HepG2 (cell line): ENCODE results near the gene MYO18A. TPM values are rescaled to one million over a fixed set of nuclear protein-coding genes. Genes with fewer than 3 reads are reported as not detected.

ENCODE experiments used
- ARNT ChIP-seq: fragments of 450-650 bp; IDR thresholded peaks from 2 replicates; pipeline ENCODE4 v1.6.1; 2017
- ATF2 ChIP-seq: sonication (generic); formaldehyde crosslinking; IDR thresholded peaks from 2 replicates; pipeline ENCODE4 v1.4.0; 2020; ENCODE audit warnings: missing genetic modification reagents
- ATF3 ChIP-seq: sonication (generic); formaldehyde crosslinking; IDR thresholded peaks from 2 replicates; pipeline ENCODE4 v1.4.0; 2020; ENCODE audit warnings: missing genetic modification reagents
- CEBPZ ChIP-seq: IDR thresholded peaks from 2 replicates; pipeline ENCODE4 v1.6.1; 2012; ENCODE audit warnings: low read length, improper control_type of control experiment
- FOXA1 ChIP-seq, 2 experiments: fragments of 450-650 bp in 1 of 2; sonication (generic) in 1 of 2; formaldehyde crosslinking in 1 of 2; IDR thresholded peaks; 2 replicates each; pipeline versions ENCODE4 v1.4.0 to v1.6.1; 2016 to 2020; ENCODE audit warnings: missing genetic modification reagents in 1 of 2
- GATAD2A ChIP-seq: IDR thresholded peaks from 2 replicates; pipeline ENCODE4 v1.6.1; 2016
- GTF3A ChIP-seq: sonication (generic); formaldehyde crosslinking; conservative IDR thresholded peaks from 2 replicates; pipeline ENCODE4 v1.4.0; 2020; ENCODE audit warnings: mild to moderate bottlenecking, missing genetic modification reagents
- HOXD1 ChIP-seq: sonication (generic); formaldehyde crosslinking; IDR thresholded peaks from 2 replicates; pipeline ENCODE4 v1.5.0; 2020; ENCODE audit warnings: missing genetic modification reagents
- JUND ChIP-seq: sonication (generic); formaldehyde crosslinking; IDR thresholded peaks from 2 replicates; pipeline ENCODE4 v1.8.0; 2022; ENCODE audit warnings: mild to moderate bottlenecking, missing genetic modification reagents
- MTA1 ChIP-seq: sonication (generic); formaldehyde crosslinking; IDR thresholded peaks from 2 replicates; pipeline ENCODE4 v1.4.0; 2020; ENCODE audit warnings: missing genetic modification reagents, mild to moderate bottlenecking, borderline replicate concordance
- PATZ1 ChIP-seq: sonication (generic); formaldehyde crosslinking; IDR thresholded peaks from 2 replicates; pipeline ENCODE4 v1.4.0; 2020; ENCODE audit warnings: missing genetic modification reagents
- RCOR2 ChIP-seq: IDR thresholded peaks from 2 replicates; pipeline ENCODE4 v1.6.1; 2016; ENCODE audit warnings: missing biosample characterization, missing genetic modification reagents
- RXRB ChIP-seq: IDR thresholded peaks from 2 replicates; pipeline ENCODE4 v1.6.1; 2016; ENCODE audit warnings: borderline replicate concordance, missing genetic modification reagents, missing compliant biosample characterization
- SRSF1 ChIP-seq: fragments of 200-400 bp; formaldehyde crosslinking; optimal IDR thresholded peaks from 2 replicates; pipeline ENCODE3; 2017; ENCODE audit warnings: mild to moderate bottlenecking, low read depth, low read length, moderate library complexity
- THRA ChIP-seq: sonication (generic); formaldehyde crosslinking; IDR thresholded peaks from 2 replicates; pipeline ENCODE4 v1.4.0; 2020; ENCODE audit warnings: missing genetic modification reagents, borderline replicate concordance
- ZFP90 ChIP-seq: sonication (generic); formaldehyde crosslinking; IDR thresholded peaks from 2 replicates; pipeline ENCODE4 v1.8.0; 2022; ENCODE audit warnings: missing genetic modification reagents, mild to moderate bottlenecking, inconsistent platforms, borderline replicate concordance
- ZNF317 ChIP-seq: sonication (generic); formaldehyde crosslinking; IDR thresholded peaks from 2 replicates; pipeline ENCODE4 v1.5.0; 2020; ENCODE audit warnings: mild to moderate bottlenecking, missing genetic modification reagents
- ZNF329 ChIP-seq: sonication (generic); formaldehyde crosslinking; IDR thresholded peaks from 2 replicates; pipeline ENCODE4 v1.9.0; 2021; ENCODE audit warnings: low read depth, mild to moderate bottlenecking, missing genetic modification reagents
- ZNF883 ChIP-seq: sonication (generic); formaldehyde crosslinking; IDR thresholded peaks from 2 replicates; pipeline ENCODE4 v1.5.1; 2020; ENCODE audit warnings: mild to moderate bottlenecking, missing genetic modification reagents; ENCODE audit errors: not compliant biosample characterization
- polyA plus RNA-seq, 8 experiments: library from polyadenylated mRNA; depleted of rRNA in 3 of 8; stranded (reverse) in 7 of 8; unstranded in 1 of 8; fragments of >200 nt; fragmentation: Illumina TruSeq in 4 of 8; extraction: Trizol in 4 of 8; gene quantifications; 2 replicates each; pipeline versions ENCODE4 v1.2.1 to v1.2.3, GENCODE V29; 2011 to 2016; ENCODE audit warnings: low read depth in 4 of 8, missing spikeins in 1 of 8, mixed read lengths in 1 of 8; ENCODE audit not compliant: insufficient read depth in 1 of 8
- total RNA-seq, 5 experiments: library from RNA; depleted of rRNA; stranded (reverse); fragments of >200 nt; fragmentation: Illumina TruSeq; extraction: Trizol; gene quantifications; 2 replicates each; pipeline ENCODE4 v1.2.3, GENCODE V29; 2016; ENCODE audit warnings: low read depth in 1 of 5
- TF ChIP-seq, protein P1 (sequence below): sonication (generic); formaldehyde crosslinking; IDR thresholded peaks from 2 replicates; pipeline ENCODE4 v1.8.1; 2023; ENCODE audit warnings: missing genetic modification reagents, inconsistent platforms, borderline replicate concordance

MYO18A gene
- total and polyA plus RNA-seq, 2 of the 13 experiments (the other 11 are each of a cell fraction or from before 2014, with no cell fraction given): 16.8 to 24.8 TPM

DNA sequence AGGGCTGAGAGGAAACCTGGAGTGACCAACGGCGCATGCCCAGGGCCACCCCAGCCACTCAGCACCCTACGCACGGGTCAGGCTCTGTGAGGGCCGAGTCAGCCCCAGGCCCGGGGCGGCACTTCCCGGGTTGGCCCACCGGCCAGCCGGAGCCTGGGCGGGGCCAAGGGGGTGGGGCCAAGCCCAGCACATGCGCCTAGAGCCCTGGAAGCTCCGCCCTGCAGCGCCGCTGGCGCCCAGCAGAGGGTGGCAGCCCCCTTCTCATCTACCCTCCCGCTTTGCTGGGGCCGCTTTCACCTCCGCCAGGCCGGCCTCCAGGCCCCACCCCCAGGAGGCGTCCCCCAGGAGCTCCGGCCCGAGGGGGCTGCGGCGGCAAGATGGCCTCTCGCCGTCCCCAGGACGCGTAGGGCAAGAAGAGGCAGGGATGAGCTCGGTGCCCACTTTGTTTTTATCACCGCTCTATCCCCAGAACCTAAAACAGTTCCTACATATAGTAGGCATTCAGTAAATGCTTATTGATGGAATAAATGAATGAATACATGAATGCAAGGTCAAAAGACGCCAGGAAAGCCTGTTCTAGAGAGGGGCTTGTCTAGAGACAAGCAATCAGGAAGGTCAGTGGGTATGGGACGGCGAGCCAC is 31.3 kb downstream of the MYO18A start (continued):
- TF ChIP-seq, protein P1, sequence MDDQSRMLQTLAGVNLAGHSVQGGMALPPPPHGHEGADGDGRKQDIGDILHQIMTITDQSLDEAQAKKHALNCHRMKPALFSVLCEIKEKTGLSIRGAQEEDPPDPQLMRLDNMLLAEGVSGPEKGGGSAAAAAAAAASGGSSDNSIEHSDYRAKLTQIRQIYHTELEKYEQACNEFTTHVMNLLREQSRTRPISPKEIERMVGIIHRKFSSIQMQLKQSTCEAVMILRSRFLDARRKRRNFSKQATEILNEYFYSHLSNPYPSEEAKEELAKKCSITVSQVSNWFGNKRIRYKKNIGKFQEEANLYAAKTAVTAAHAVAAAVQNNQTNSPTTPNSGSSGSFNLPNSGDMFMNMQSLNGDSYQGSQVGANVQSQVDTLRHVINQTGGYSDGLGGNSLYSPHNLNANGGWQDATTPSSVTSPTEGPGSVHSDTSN (CRISPR knock-in tag): no peak
- TF ChIP-seq RCOR2 (CRISPR knock-in tag) (peak; percentile 53; the same call in 1 of the 2 replicates), GTF3A (CRISPR knock-in tag) (no peak), THRA (CRISPR knock-in tag) (peak; percentile 87), ZNF883 (CRISPR knock-in tag) (peak; percentile 35), ARNT (no peak), HOXD1 (CRISPR knock-in tag) (peak; percentile 62; the same call in 1 of the 2 replicates), RXRB (CRISPR knock-in tag) (peak; percentile 72; the same call in 1 of the 2 replicates), CEBPZ (no peak), ZNF317 (CRISPR knock-in tag) (peak; percentile 52; the same call in 1 of the 2 replicates), ATF2 (CRISPR knock-in tag) (0 out of 2 replicates have a peak, but pooled peaks have one; percentile 50), GATAD2A (CRISPR knock-in tag) (peak; percentile 55), ZNF329 (CRISPR knock-in tag) (no peak), ATF3 (CRISPR knock-in tag) (no peak), SRSF1 (peak; percentile 67), FOXA1 (IDR thresholded peaks at IDR 0.05) (no peak), FOXA1 (CRISPR knock-in tag; IDR thresholded peaks at IDR 0.05) (no peak), JUND (CRISPR knock-in tag) (no peak), ZFP90 (CRISPR knock-in tag) (no peak; the same call in 1 of the 2 replicates), PATZ1 (CRISPR knock-in tag) (peak; percentile 95), MTA1 (CRISPR knock-in tag) (no peak; the same call in 1 of the 2 replicates)
